ENCODE data around the gene NDUFS7.

The NDUFS7 gene

GRCh38 chr19:1396768-1397679 is 13.3 kb downstream of the NDUFS7 start:
- no peak overlapping the region for H3K27ac ChIP-seq
- H3K4me3 ChIP-seq, result no peak overlapping the region

GRCh38 chr19:1397838-1398237 is 14.1 kb downstream of the NDUFS7 start:
- Histone ChIP-seq H3K27ac (no peak overlapping the region), H3K4me3 (no peak overlapping the region)

GRCh38 chr19:1399079-1399478 is 15.4 kb downstream of the NDUFS7 start:
- Histone ChIP-seq H3K27ac (no peak overlapping the region), H3K4me3 (no peak overlapping the region)

GRCh38 chr19:1399745-1400144 is 16.0 kb downstream of the NDUFS7 start:
- no peak overlapping the region for H3K27ac ChIP-seq
- H3K4me3 ChIP-seq, result no peak overlapping the region

- Histone ChIP-seq H3K27ac (peak overlapping the region in 11 of 21 experiments; percentile 12 to 82 (median 28)), H3K4me3 (peak overlapping the region; percentile 37 to 62 (median 49))
Measured at GRCh38 chr19:1400281-1401137, 16.8 kb downstream of the NDUFS7 start.

- peak within 1 kb of the TSS; percentile 37 to 62 (median 49) for H3K4me3 ChIP-seq
Measured at GRCh38 chr19:1401138-1401888, 17.6 kb downstream of the NDUFS7 start, which contains the start of gene GAMT. Gene GAMT (minus strand): TSS chr19:1401542. CDS start chr19:1401476, 66 bp downstream.

GRCh38 chr19:1401889-1402217 is 18.1 kb downstream of the NDUFS7 start:
- peak overlapping the region; percentile 37 to 62 (median 49) for H3K4me3 ChIP-seq
- H3K27ac ChIP-seq, result peak overlapping the region in 6 of 21 experiments; percentile 12 to 80 (median 30)

More at GRCh38 chr19:1401138-1401888, 17.6 kb downstream of the NDUFS7 start, which contains the start of gene GAMT:
- peak within 1 kb of the TSS in 14 of 21 experiments; percentile 12 to 82 (median 30) for H3K27ac ChIP-seq

GRCh38 chr19:1402411-1403070 is 18.8 kb downstream of the NDUFS7 start:
- no peak overlapping the region for H3K4me3 ChIP-seq
- peak overlapping the region in 3 of 21 experiments; percentile 20 to 29 (median 21) for H3K27ac ChIP-seq

- H3K4me3 ChIP-seq, result peak overlapping the region; percentile 27 to 97 (median 40)
- H3K27ac ChIP-seq, result peak overlapping the region in 20 of 21 experiments; percentile 53 to 99 (median 76)
Measured at GRCh38 chr19:1406774-1407527, 23.2 kb downstream of the NDUFS7 start.

- Histone ChIP-seq H3K4me3 (peak within 1 kb of the TSS; percentile 75 to 99 (median 97)), H3K27ac (peak within 1 kb of the TSS; percentile 83 to 100 (median 98))
Measured at GRCh38 chr19:1407528-1408299, 24.0 kb downstream of the NDUFS7 start, which contains the start of gene DAZAP1. Gene DAZAP1 (plus strand): TSS chr19:1407586. CDS start chr19:1407774, 188 bp downstream.

- peak overlapping the region; percentile 75 to 99 (median 97) for H3K4me3 ChIP-seq
- peak overlapping the region; percentile 83 to 100 (median 98) for H3K27ac ChIP-seq
Measured at GRCh38 chr19:1408300-1409203, 24.8 kb downstream of the NDUFS7 start.

- Histone ChIP-seq H3K4me3 (peak overlapping the region; percentile 75 to 99 (median 97)), H3K27ac (peak overlapping the region in 20 of 21 experiments; percentile 89 to 100 (median 98))
Measured at GRCh38 chr19:1409204-1410005, 25.7 kb downstream of the NDUFS7 start.

- Histone ChIP-seq H3K27ac (peak overlapping the region in 11 of 21 experiments; percentile 0 to 99 (median 54)), H3K4me3 (peak overlapping the region in 1 of 7 experiments; percentile 89)
Measured at GRCh38 chr19:1410136-1410786, 26.6 kb downstream of the NDUFS7 start.

- no peak overlapping the region for H3K4me3 ChIP-seq
- H3K27ac ChIP-seq, result peak overlapping the region in 11 of 21 experiments; percentile 0 to 99 (median 50)
Measured at GRCh38 chr19:1410789-1411188, 27.1 kb downstream of the NDUFS7 start.

All from skin epidermis (tissue), 12 donors.